ENCODE data around the gene SLC25A12. TPM values are rescaled to one million over a fixed set of nuclear protein-coding genes. Genes with fewer than 3 reads are reported as not detected.
A peak's percentile ranks its signal among the peaks of the same experiment; 100 is the strongest.

Gene SLC25A12
- total RNA-seq, 1 donor from 2014 or later, result 16.5 TPM

DNA sequence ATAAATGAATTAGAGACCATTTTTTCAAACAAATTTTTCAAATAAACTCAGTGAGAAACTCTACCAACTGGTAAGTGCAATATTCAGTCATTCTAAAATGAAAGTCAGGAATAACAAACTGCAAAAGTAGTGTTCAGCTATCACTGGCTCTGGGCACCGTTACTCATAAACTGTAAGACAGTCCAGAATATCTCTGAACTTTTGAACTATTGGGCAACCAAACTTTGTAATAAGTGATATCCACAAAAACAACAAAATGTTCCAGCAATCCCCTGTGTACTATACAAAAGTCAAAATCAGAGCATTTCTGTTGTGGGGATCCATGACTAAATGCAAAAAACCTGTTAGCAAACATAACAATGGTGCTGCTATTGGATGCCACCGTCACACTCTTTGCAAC, 56.3 kb downstream of the SLC25A12 start:
- H3K9me3 Mint-ChIP-seq (ENCODE audit: unreplicated experiment), result no peaks in the 10 kb centered on the region
- no peak overlapping the region for H3K4me3 Mint-ChIP-seq (ENCODE audit: unreplicated experiment)
- no peak for DNase-seq (ENCODE audit: extremely low spot score, unreplicated experiment)
- H3K4me1 Mint-ChIP-seq (ENCODE audit: unreplicated experiment), result peaks cover 43% of the 10 kb centered on the region
- peaks cover 42% of the 10 kb centered on the region for H3K36me3 Mint-ChIP-seq (ENCODE audit: unreplicated experiment)
- H3K27ac Mint-ChIP-seq (ENCODE audit: unreplicated experiment), result no peak overlapping the region
- H3K27me3 Mint-ChIP-seq (ENCODE audit: unreplicated experiment), result no peaks in the 10 kb centered on the region
- TF ChIP-seq, protein P1, sequence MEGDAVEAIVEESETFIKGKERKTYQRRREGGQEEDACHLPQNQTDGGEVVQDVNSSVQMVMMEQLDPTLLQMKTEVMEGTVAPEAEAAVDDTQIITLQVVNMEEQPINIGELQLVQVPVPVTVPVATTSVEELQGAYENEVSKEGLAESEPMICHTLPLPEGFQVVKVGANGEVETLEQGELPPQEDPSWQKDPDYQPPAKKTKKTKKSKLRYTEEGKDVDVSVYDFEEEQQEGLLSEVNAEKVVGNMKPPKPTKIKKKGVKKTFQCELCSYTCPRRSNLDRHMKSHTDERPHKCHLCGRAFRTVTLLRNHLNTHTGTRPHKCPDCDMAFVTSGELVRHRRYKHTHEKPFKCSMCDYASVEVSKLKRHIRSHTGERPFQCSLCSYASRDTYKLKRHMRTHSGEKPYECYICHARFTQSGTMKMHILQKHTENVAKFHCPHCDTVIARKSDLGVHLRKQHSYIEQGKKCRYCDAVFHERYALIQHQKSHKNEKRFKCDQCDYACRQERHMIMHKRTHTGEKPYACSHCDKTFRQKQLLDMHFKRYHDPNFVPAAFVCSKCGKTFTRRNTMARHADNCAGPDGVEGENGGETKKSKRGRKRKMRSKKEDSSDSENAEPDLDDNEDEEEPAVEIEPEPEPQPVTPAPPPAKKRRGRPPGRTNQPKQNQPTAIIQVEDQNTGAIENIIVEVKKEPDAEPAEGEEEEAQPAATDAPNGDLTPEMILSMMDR (IDR thresholded peaks at IDR 0.05), result no peak

DNA sequence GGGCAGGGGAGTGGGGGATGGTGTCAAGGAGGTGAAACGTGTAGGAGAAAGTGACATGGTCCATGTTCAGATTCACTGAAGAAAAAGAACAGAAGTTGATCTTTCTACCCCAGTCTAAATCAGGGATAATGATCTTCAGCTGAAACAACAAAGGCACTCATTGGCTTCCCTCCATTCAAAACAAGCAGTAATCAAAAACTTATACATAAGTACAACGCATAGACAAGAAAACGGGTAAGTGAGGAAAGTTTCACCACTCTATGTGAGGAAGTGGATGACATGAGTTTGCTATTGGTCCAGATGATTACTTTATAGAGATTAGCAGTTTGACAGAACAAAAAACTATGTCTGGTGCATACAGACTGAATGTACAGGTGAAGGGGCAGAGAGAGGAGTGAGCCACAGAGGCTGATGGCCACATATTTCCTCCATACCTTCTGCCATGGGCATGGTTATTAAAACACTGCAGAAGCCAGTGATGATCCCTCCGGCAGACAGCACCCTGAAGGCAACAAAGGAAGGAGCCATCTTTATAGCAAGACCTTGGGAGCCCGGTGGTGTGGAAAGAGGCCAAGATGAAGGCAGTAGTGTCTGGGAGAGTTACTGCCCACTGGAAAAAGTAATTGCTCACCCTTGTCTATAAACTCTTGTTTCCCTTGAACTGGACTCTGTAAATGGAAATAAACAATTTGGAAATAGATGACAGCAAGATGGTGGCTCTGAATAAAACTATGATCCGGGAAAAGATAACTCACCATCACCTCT, 57.7 kb downstream of the SLC25A12 start:
- peak overlapping the region; percentile 12 for H3K4me3 Mint-ChIP-seq (ENCODE audit: unreplicated experiment)
- H3K36me3 Mint-ChIP-seq (ENCODE audit: unreplicated experiment), result peaks cover 50% of the 10 kb centered on the region
- H3K4me1 Mint-ChIP-seq (ENCODE audit: unreplicated experiment), result peaks cover 43% of the 10 kb centered on the region
- TF ChIP-seq, protein P1 (IDR thresholded peaks at IDR 0.05), result no peak
- peaks cover 4% of the 10 kb centered on the region for H3K9me3 Mint-ChIP-seq (ENCODE audit: unreplicated experiment)
- H3K27ac Mint-ChIP-seq (ENCODE audit: unreplicated experiment), result peak overlapping the region; percentile 92
- H3K27me3 Mint-ChIP-seq (ENCODE audit: unreplicated experiment), result no peaks in the 10 kb centered on the region
- no peak for DNase-seq (ENCODE audit: extremely low spot score, unreplicated experiment)

DNA sequence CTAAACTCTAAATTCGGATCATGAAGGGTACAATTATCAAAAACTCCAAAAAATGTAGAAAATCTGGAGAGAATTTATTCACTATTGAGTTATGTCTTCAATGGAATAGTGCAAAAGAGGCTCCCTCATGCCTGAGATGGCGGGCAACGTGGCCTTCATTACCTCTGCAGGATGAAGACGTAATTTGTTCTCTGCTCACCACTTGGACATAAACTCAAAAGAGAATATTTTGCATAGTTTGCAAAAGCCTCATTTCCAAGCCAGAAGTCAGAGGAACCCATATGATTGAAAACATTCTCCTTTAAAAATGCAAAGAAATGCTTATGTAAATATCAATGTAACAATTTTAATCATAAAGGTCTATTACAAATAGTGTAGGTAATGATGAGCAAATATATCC, 58.7 kb downstream of the SLC25A12 start:
- Mint-ChIP-seq H3K4me3 (ENCODE audit: unreplicated experiment) (no peak overlapping the region), H3K4me1 (ENCODE audit: unreplicated experiment) (peaks cover 43% of the 10 kb centered on the region), H3K9me3 (ENCODE audit: unreplicated experiment) (peaks cover 8% of the 10 kb centered on the region), H3K36me3 (ENCODE audit: unreplicated experiment) (peaks cover 53% of the 10 kb centered on the region), H3K27me3 (ENCODE audit: unreplicated experiment) (no peaks in the 10 kb centered on the region), H3K27ac (ENCODE audit: unreplicated experiment) (peak overlapping the region; percentile 37)
- DNase-seq (ENCODE audit: extremely low spot score, unreplicated experiment), result no peak
- TF ChIP-seq, protein P1 (IDR thresholded peaks at IDR 0.05), result no peak

DNA sequence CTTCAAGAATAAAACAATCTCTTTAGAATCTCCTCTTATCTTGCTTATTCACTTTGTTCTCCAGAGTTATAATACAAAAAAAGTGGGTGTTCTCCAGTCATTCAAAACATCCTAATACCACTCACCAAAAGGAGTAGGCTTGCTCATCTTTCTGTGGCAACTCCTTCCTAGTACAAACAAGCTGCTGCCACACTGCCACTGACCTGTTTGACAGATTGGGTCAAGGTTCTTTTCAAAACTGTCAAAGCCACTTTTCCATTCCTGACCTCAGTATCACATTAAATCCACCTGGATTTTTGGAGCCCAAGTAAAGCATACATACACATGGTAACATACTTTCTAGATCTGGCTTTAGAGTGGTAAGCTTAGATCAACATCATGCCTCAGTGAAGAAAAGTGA, 59.8 kb downstream of the SLC25A12 start:
- H3K4me3 Mint-ChIP-seq (ENCODE audit: unreplicated experiment), result no peak overlapping the region
- TF ChIP-seq, protein P1 (IDR thresholded peaks at IDR 0.05), result no peak
- no peak overlapping the region for H3K27ac Mint-ChIP-seq (ENCODE audit: unreplicated experiment)
- H3K4me1 Mint-ChIP-seq (ENCODE audit: unreplicated experiment), result peaks cover 40% of the 10 kb centered on the region
- DNase-seq (ENCODE audit: extremely low spot score, unreplicated experiment), result no peak
- no peaks in the 10 kb centered on the region for H3K27me3 Mint-ChIP-seq (ENCODE audit: unreplicated experiment)
- H3K9me3 Mint-ChIP-seq (ENCODE audit: unreplicated experiment), result peaks cover 8% of the 10 kb centered on the region
- peaks cover 56% of the 10 kb centered on the region for H3K36me3 Mint-ChIP-seq (ENCODE audit: unreplicated experiment)

DNA sequence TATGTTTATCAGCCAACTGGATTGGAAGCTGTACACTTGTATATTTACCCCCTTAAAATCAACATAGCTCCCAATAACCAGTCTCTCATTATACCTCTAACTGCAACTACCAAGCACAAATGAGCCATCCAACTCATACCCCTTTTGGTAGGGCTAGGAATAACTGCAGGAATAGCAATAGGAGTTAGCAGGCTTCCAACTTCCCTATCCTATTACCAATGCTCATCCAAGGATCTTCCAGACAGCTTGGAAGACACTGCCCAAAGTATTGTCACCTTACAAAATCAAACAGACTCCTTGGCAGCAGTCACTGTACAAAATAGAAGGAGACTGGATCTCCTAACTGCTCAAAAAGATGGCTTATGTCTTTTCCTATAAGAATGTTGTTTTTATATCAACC, 61.6 kb downstream of the SLC25A12 start:
- TF ChIP-seq, protein P1 (IDR thresholded peaks at IDR 0.05), result no peak
- Mint-ChIP-seq H3K27ac (ENCODE audit: unreplicated experiment) (no peak overlapping the region), H3K27me3 (ENCODE audit: unreplicated experiment) (no peaks in the 10 kb centered on the region), H3K36me3 (ENCODE audit: unreplicated experiment) (peaks cover 66% of the 10 kb centered on the region), H3K4me1 (ENCODE audit: unreplicated experiment) (peaks cover 33% of the 10 kb centered on the region), H3K4me3 (ENCODE audit: unreplicated experiment) (no peak overlapping the region), H3K9me3 (ENCODE audit: unreplicated experiment) (peaks cover 8% of the 10 kb centered on the region)
- no peak for DNase-seq (ENCODE audit: extremely low spot score, unreplicated experiment)

All from osteocyte (in vitro differentiated cells).